Nephron (organoid): Measurements from ENCODE around the gene C10orf105.

Experiments
- H3K27ac Mint-ChIP-seq, 3 experiments: 2 replicates each; pipeline ENCODE4 v1.8.0; 2020; ENCODE audit warnings: mixed read lengths in 3 of 3, mild to moderate bottlenecking in 2 of 3, moderate library complexity in 1 of 3
- H3K27me3 Mint-ChIP-seq: 2 replicates; pipeline ENCODE4 v1.8.0; 2021; ENCODE audit warnings: low read depth, mild to moderate bottlenecking, moderate library complexity, mixed read lengths
- H3K36me3 Mint-ChIP-seq: 2 replicates; pipeline ENCODE4 v1.8.0; 2020; ENCODE audit warnings: low read depth, mixed read lengths
- H3K4me1 Mint-ChIP-seq: 2 replicates; pipeline ENCODE4 v1.8.0; 2020; ENCODE audit warnings: mixed read lengths
- H3K4me3 Mint-ChIP-seq, 3 experiments: 2 replicates each; pipeline ENCODE4 v1.8.0; 2020; ENCODE audit warnings: mild to moderate bottlenecking in 3 of 3, mixed read lengths in 3 of 3, moderate library complexity in 2 of 3
- H3K9me3 Mint-ChIP-seq: 2 replicates; pipeline ENCODE4 v1.8.0; 2020; ENCODE audit warnings: mixed read lengths
- TF ChIP-seq, protein P1 (sequence below), 3 experiments: fragments of 200-600 bp; sonication (generic); IDR thresholded peaks; one replicate each; pipeline ENCODE4 v1.5.0; 2021; ENCODE audit warnings: antibody characterized with exemption in 3 of 3; ENCODE audit not compliant: unreplicated experiment in 3 of 3

The C10orf105 gene

GRCh38 chr10:71724539-71724938, 5.0 kb upstream of the C10orf105 start:
- Mint-ChIP-seq H3K4me3 (no peak overlapping the region), H3K9me3 (no peaks in the 10 kb centered on the region), H3K4me1 (peaks cover 51% of the 10 kb centered on the region), H3K27me3 (peaks cover 20% of the 10 kb centered on the region), H3K36me3 (no peaks in the 10 kb centered on the region), H3K27ac (no peak overlapping the region)
- TF ChIP-seq, protein P1, sequence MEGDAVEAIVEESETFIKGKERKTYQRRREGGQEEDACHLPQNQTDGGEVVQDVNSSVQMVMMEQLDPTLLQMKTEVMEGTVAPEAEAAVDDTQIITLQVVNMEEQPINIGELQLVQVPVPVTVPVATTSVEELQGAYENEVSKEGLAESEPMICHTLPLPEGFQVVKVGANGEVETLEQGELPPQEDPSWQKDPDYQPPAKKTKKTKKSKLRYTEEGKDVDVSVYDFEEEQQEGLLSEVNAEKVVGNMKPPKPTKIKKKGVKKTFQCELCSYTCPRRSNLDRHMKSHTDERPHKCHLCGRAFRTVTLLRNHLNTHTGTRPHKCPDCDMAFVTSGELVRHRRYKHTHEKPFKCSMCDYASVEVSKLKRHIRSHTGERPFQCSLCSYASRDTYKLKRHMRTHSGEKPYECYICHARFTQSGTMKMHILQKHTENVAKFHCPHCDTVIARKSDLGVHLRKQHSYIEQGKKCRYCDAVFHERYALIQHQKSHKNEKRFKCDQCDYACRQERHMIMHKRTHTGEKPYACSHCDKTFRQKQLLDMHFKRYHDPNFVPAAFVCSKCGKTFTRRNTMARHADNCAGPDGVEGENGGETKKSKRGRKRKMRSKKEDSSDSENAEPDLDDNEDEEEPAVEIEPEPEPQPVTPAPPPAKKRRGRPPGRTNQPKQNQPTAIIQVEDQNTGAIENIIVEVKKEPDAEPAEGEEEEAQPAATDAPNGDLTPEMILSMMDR (IDR thresholded peaks at IDR 0.05; ENCODE audit: unreplicated experiment in 3 of 3) = no peak

GRCh38 chr10:71723311-71723710, 3.7 kb upstream of the C10orf105 start:
- H3K9me3 Mint-ChIP-seq = no peaks in the 10 kb centered on the region
- peaks cover 41% of the 10 kb centered on the region for H3K4me1 Mint-ChIP-seq
- H3K36me3 Mint-ChIP-seq = no peaks in the 10 kb centered on the region
- no peak overlapping the region for H3K27ac Mint-ChIP-seq
- TF ChIP-seq, protein P1 (IDR thresholded peaks at IDR 0.05; ENCODE audit: unreplicated experiment in 3 of 3) = no peak
- H3K27me3 Mint-ChIP-seq = peaks cover 20% of the 10 kb centered on the region
- peak overlapping the region in 1 of 3 experiments; percentile 14 for H3K4me3 Mint-ChIP-seq

DNA sequence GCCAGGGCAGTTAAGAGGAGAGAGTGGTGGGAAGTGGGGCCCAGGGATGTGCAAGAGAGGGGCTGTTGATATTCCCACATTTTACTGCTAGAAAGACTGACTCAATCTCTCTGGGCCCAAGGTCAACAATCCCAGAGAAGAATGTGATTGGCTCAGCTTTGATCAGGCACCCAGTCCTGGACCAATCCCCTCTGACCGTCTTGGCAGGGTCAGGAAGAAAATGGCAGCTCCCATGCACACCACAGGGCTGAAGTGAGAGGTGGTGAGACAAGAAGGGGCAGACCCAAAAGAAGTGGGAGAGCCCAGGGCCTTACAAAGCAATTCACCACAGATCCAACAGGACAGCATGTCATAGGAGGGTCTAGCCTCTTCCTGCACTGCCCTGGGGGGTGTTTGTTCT, 3.3 kb upstream of the C10orf105 start:
- Mint-ChIP-seq H3K4me1 (peaks cover 37% of the 10 kb centered on the region), H3K27me3 (peaks cover 20% of the 10 kb centered on the region), H3K36me3 (no peaks in the 10 kb centered on the region), H3K27ac (peak overlapping the region; percentile 9 to 56 (median 14)), H3K9me3 (no peaks in the 10 kb centered on the region), H3K4me3 (no peak overlapping the region)
- TF ChIP-seq, protein P1 (IDR thresholded peaks at IDR 0.05; ENCODE audit: unreplicated experiment in 3 of 3) = no peak

- TF ChIP-seq, protein P1 (IDR thresholded peaks at IDR 0.05; ENCODE audit: unreplicated experiment in 3 of 3) = no peak
- Mint-ChIP-seq H3K4me3 (no peak overlapping the region), H3K4me1 (peaks cover 33% of the 10 kb centered on the region), H3K9me3 (no peaks in the 10 kb centered on the region), H3K36me3 (no peaks in the 10 kb centered on the region), H3K27me3 (peaks cover 24% of the 10 kb centered on the region), H3K27ac (peak overlapping the region in 2 of 3 experiments; percentile 24 to 66)
Observed at GRCh38 chr10:71721313-71721712, 1.7 kb upstream of the C10orf105 start.

DNA sequence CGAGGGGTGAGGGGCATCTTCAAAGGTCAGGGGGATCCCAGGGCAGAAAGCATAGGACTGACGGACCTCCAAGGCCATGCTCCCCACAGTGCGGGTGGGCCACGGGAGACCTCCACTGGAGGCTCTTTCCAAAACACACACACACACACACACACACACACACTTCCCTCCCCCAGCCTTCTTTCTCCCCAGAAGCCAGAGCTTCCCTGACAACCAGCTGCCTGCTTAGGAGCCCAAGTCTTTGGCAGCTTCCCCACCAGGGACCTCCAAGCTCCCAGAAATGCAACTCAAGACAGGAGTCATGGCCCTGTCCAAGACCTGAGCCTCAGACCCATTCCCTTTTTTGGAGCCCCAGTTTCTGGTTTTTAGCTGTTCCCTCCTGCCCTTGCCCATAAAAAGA, 710 bp upstream of the C10orf105 start:
- peak overlapping the region; percentile 49 to 89 (median 74) for H3K27ac Mint-ChIP-seq
- peak overlapping the region in 2 of 3 experiments; percentile 30 to 48 for H3K4me3 Mint-ChIP-seq
- TF ChIP-seq, protein P1 (IDR thresholded peaks at IDR 0.05; ENCODE audit: unreplicated experiment in 3 of 3) = no peak
- H3K9me3 Mint-ChIP-seq = no peaks in the 10 kb centered on the region
- H3K27me3 Mint-ChIP-seq = peaks cover 23% of the 10 kb centered on the region
- no peaks in the 10 kb centered on the region for H3K36me3 Mint-ChIP-seq
- H3K4me1 Mint-ChIP-seq = peaks cover 33% of the 10 kb centered on the region

DNA sequence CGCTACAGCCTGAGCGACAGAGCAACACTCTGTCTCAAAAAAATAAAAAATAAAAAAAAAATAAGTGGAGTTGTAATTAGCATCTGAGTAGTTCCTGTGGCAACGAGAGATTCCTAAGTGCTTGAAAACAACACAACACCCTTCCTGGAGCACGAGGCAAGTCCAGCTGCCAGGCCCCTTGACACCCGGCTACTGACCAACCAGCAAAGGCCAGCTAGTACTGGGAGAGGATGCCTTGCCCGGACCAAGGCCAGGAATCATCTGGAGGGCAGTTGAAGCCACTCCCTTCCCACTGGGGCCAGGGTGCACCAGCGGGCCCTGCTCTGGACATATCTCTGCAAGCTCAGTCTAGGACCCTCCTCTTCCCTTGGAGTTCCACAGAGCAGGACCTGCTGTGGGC, 536 bp downstream of the C10orf105 start:
- H3K9me3 Mint-ChIP-seq = no peaks in the 10 kb centered on the region
- no peak overlapping the region for H3K4me3 Mint-ChIP-seq
- H3K36me3 Mint-ChIP-seq = no peaks in the 10 kb centered on the region
- peaks cover 27% of the 10 kb centered on the region for H3K27me3 Mint-ChIP-seq
- H3K4me1 Mint-ChIP-seq = peaks cover 38% of the 10 kb centered on the region
- TF ChIP-seq, protein P1 (IDR thresholded peaks at IDR 0.05; ENCODE audit: unreplicated experiment in 3 of 3) = no peak
- peak overlapping the region in 1 of 3 experiments; percentile 13 for H3K27ac Mint-ChIP-seq
